Cerebellar nuclear complex (tissue), 1 donor: Measurements from ENCODE around the gene SMIM38.
A peak's percentile ranks its signal among the peaks of the same experiment; 100 is the strongest.

Source experiments
- DNase-seq, 2 experiments: peaks; one replicate each; lab custom pipeline; 2025; lab: John Stamatoyannopoulos, UW

The SMIM38 gene

GRCh38 chr11:69155302-69156234, at the start of gene SMIM38:
Gene SMIM38 (plus strand): TSS chr11:69155935. CDS start chr11:69157847, 1,912 bp downstream.
- peak; percentile 17 to 18 for DNase-seq

DNA sequence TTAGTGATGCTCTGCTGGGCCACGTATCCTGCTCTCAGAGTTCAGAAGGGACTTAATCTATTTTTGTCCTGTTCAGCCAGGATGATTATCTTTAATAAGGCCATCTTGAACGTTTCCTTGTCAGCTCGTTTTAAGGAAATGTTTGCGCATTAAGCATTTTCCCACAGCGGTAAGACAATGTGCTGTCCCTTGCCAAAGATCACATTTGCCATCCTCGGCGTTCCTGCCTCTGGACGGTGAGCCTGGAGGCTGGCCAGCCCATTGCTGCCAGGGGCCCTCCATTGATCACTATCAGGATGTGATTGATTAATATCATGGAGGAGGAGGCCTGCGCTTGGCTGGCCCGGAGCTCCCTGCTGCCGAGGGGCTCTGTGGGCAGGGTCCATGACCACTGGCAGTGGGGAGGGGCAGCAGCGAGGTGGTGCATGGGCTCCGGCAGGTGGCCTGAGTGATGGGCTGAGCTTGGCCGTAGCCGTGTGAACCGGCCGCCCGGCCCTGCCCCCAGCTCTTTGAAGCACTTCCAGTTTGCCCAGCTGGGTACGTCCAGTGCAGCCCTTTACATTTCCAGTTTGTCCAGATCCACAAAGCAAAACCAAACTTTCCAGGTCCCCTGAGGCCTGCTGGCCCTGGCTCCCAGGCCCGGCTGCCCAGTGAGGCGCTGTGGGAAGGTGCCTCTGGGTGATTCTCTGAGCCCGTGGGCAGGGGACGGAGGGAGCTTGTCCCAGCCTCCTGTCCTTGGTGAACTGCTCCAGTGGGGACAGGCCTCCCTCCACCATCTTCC, 49.5 kb upstream of the SMIM38 start:
- no peak for DNase-seq

DNA sequence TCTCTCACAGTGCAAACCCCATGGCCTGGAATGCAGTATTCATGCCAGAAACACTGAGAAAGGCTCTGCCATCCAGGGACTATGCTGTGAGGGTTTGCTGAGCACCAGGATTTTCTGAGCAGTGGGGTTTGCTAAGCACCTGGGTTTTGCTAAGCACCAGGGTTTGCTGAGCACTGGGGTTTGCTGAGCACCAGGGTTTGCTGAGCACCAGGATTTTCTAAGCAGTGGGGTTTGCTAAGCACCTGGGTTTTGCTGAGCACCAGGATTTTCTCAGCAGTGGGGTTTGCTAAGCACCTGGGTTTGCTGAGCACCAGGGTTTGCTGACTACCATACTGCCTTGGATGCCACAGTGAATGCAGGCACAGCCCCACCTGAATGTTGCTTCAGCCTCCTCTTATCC, 48.3 kb upstream of the SMIM38 start:
- no peak for DNase-seq

- DNase-seq, result no peak
Observed at GRCh38 chr11:69108030-69108429, 47.7 kb upstream of the SMIM38 start.

DNA sequence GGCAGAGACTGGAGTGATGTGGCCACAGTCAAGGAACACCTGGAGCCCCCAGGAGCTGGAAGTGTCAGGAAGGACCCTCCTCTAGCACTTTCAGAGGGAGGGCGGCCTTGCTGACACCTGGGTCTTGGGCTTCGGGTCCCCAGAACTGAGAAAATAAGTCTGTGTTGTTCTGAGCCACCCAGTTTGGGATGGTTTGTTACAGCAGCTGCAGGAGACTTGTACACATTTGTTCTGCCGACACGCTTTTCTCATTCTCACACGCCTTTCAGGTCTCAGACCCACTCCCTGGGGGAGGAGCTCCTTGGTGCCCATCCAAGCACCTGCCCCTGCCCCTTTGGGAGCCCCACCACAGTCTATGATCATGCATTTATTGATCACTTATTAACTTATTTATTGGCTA, 47.2 kb upstream of the SMIM38 start:
- DNase-seq, result no peak

GRCh38 chr11:69109101-69109500, 46.6 kb upstream of the SMIM38 start:
- DNase-seq, result no peak

DNA sequence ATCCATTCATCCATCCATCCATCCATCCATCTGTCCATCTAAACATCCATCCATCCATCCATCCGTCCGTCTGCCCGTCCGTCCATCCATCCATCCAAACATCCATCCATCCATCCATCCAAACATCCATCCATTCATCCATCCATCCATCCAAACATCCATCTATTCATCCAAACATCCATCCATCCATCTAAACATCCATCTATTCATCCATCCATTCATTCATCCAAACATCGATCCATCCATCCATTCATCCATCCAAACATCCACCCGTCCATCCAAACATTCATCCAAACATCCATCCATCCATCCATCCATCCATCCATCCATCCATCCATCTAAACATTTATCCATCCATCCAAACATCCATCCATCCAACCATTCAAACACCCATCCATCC, 45.3 kb upstream of the SMIM38 start:
- no peak for DNase-seq

- DNase-seq, result no peak
Observed at GRCh38 chr11:69111624-69112542, 43.9 kb upstream of the SMIM38 start.

DNA sequence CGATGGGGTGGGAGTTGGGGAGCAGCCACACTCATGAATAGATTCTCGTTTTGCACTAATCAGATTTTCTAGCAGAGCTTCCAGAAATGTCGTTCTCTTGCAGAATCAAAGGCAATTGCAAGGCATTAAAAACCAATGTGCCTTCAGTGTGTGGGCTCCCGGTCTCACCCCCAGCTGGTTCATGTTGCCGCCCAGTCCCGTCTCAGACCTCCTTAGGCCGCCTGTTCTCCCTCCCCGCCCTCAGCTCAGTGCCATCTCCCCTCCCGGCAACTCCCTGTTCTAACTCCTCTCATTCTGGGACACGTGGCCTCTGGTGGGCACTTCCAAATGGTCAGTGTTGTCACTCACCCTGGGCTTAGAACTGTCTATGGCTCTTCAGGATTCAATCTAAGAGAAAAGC, 42.5 kb upstream of the SMIM38 start:
- no peak for DNase-seq

- DNase-seq, result no peak
Observed at GRCh38 chr11:69113646-69114340, 41.9 kb upstream of the SMIM38 start.

GRCh38 chr11:69114362-69114761, 41.4 kb upstream of the SMIM38 start:
- DNase-seq, result no peak

- DNase-seq, result no peak
Observed at GRCh38 chr11:69114811-69115523, 40.8 kb upstream of the SMIM38 start.

DNA sequence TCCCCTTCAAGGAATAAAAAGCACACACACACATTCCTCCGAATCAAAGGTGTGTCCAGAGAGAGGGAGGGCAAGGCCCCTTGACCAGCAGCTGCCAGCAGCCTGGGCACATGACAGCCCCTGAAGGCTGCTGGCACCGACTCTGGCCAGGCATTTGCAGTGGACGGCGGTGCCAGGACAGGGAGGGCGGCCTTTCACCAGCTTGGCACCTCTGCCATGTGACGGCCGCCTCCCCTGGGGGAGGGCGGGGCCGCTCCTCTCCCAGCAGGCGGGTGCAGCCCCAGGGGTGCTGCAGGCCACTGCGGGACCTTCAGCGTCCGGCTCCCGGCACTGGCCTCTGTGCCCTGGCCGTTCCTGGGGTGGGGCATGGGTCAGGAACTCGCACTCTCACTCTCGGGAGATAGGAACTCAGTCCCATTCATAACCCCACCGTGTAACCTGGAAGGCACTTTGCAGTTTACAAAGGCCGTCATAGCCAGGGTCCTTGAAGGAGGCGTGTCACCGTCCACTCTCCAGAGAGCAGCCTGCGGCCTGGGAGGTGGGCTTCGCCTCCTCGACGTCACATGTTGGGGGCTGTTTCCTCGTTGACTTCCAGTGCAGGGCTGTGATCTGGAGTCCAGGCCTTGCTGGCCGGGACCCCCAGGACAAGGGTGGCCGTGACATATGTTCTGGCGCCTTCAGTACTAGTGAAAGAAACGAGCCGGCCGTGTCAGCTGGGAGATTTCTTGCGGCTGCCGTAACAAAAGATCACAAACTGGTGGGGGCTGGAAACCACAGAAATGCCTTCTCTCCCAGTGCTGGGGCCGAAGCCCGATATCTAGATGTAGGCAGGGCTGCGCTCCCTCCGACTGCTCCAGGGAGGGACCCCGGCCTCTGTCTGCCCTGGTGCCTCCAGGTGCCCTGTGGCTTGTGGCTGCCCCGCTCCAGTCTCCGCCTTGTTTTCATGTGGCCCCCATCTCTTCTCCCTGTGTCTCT, 39.9 kb upstream of the SMIM38 start:
- DNase-seq, result no peak

- no peak for DNase-seq
Observed at GRCh38 chr11:69116671-69117070, 39.1 kb upstream of the SMIM38 start.

DNA sequence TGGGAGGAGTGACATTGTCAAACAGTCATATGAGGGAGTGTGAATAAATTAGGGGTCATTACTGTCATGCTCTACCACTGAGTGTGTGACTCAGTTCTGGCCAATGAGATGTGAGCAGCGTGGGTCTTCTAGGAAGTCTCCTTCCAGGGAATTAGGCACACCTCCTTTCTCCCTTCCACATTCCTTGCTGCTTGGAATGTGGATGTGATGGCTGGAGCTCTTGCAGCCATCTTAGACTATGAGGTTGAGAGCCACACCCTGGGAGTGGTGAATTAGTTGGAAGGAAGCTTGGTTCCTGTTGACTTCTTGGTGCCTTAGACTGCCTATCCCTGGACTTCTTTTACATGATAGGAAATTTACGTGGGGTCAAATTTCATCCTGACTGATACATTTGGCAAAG, 36.5 kb upstream of the SMIM38 start:
- DNase-seq, result no peak

GRCh38 chr11:69120096-69120875, 35.4 kb upstream of the SMIM38 start:
- no peak for DNase-seq

- no peak for DNase-seq
Observed at GRCh38 chr11:69121021-69121420, 34.7 kb upstream of the SMIM38 start.

GRCh38 chr11:69121621-69122325, 34.0 kb upstream of the SMIM38 start:
- DNase-seq, result no peak
